Suprapubic skin (tissue), 4 donors: ENCODE measurements around the gene TGFBR3L. TPM values are rescaled to one million over a fixed set of nuclear protein-coding genes. Genes with fewer than 3 reads are reported as not detected.
A peak's percentile ranks its signal among the peaks of the same experiment; 100 is the strongest.

Source experiments
- DNase-seq, 2 donors: peaks; one replicate each; pipeline ENCODE4 v3.0.0-alpha.2; 2019; ENCODE audit warnings: low spot score in 2 of 2
- H3K27ac ChIP-seq: fragments of 200-600 bp; sonication (generic); one replicate; pipeline ENCODE4 v1.5.1; 2019
- H3K27me3 ChIP-seq: fragments of 200-600 bp; sonication (generic); one replicate; pipeline ENCODE4 v1.5.1; 2019
- H3K36me3 ChIP-seq: fragments of 200-600 bp; sonication (generic); one replicate; pipeline ENCODE4 v1.5.1; 2019
- H3K4me1 ChIP-seq: fragments of 200-600 bp; sonication (generic); one replicate; pipeline ENCODE4 v1.5.1; 2019
- H3K4me3 ChIP-seq: fragments of 200-600 bp; sonication (generic); one replicate; pipeline ENCODE4 v1.5.1; 2019; ENCODE audit warnings: mild to moderate bottlenecking
- H3K9me3 ChIP-seq: fragments of 200-600 bp; sonication (generic); one replicate; pipeline ENCODE4 v1.5.1; 2019
- EP300 ChIP-seq: sonication (generic); formaldehyde crosslinking; IDR thresholded peaks from one replicate; pipeline ENCODE4 v1.6.1; 2017; ENCODE audit warnings: antibody characterized with exemption
- POLR2A ChIP-seq, 2 donors: fragments of 450-650 bp; IDR thresholded peaks; one replicate each; pipeline ENCODE4 v1.6.1; 2017; ENCODE audit warnings: antibody characterized with exemption in 2 of 2, mild to moderate bottlenecking in 2 of 2, moderate library complexity in 2 of 2
- POLR2AphosphoS5 ChIP-seq, 3 donors: sonication (generic); formaldehyde crosslinking; IDR thresholded peaks; one replicate each; pipeline ENCODE4 v1.6.1; 2017; ENCODE audit warnings: antibody characterized with exemption in 3 of 3
- WGBS: methylation state at CpG from one replicate; pipeline ENCODE4 v1.1.5; 2018; 5-methylcytosine and 5-hydroxymethylcytosine counted together
- total RNA-seq, 4 donors: library from RNA; depleted of rRNA; stranded (reverse); fragments of >200 nt; gene quantifications; one replicate each; pipeline ENCODE4 v1.1.0, GENCODE V29; 2016
- TF ChIP-seq, protein P1 (sequence below), 2 donors: fragments of 200-600 bp in 1 of 2; fragments of 450-650 bp in 1 of 2; sonication (generic) in 1 of 2; IDR thresholded peaks; one replicate each; pipeline ENCODE4 v1.5.1; 2016 to 2019; ENCODE audit warnings: antibody characterized with exemption in 2 of 2, mild to moderate bottlenecking in 1 of 2, moderate library complexity in 1 of 2

The TGFBR3L gene
- total RNA-seq, 4 donors from 2014 or later: not detected

GRCh38 chr19:7905859-7906258 is 8.8 kb upstream of the TGFBR3L start:
- peaks cover 26% of the 10 kb centered on the region for H3K36me3 ChIP-seq
- no peak overlapping the region for H3K27ac ChIP-seq
- peak in 1 of 2 donors; percentile 66 for DNase-seq
- 91% methylated on average over 10 of the region's 10 CpGs for WGBS
- TF ChIP-seq POLR2A (IDR thresholded peaks at IDR 0.05) (no peak), EP300 (no peak), POLR2AphosphoS5 (IDR thresholded peaks at IDR 0.05) (no peak)
- TF ChIP-seq, protein P1, sequence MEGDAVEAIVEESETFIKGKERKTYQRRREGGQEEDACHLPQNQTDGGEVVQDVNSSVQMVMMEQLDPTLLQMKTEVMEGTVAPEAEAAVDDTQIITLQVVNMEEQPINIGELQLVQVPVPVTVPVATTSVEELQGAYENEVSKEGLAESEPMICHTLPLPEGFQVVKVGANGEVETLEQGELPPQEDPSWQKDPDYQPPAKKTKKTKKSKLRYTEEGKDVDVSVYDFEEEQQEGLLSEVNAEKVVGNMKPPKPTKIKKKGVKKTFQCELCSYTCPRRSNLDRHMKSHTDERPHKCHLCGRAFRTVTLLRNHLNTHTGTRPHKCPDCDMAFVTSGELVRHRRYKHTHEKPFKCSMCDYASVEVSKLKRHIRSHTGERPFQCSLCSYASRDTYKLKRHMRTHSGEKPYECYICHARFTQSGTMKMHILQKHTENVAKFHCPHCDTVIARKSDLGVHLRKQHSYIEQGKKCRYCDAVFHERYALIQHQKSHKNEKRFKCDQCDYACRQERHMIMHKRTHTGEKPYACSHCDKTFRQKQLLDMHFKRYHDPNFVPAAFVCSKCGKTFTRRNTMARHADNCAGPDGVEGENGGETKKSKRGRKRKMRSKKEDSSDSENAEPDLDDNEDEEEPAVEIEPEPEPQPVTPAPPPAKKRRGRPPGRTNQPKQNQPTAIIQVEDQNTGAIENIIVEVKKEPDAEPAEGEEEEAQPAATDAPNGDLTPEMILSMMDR (IDR thresholded peaks at IDR 0.05): no peak
- H3K9me3 ChIP-seq: no peaks in the 10 kb centered on the region
- no peaks in the 10 kb centered on the region for H3K27me3 ChIP-seq
- no peak overlapping the region for H3K4me3 ChIP-seq
- H3K4me1 ChIP-seq: peaks cover 68% of the 10 kb centered on the region

- H3K27me3 ChIP-seq: no peaks in the 10 kb centered on the region
- H3K4me1 ChIP-seq: peaks cover 65% of the 10 kb centered on the region
- H3K36me3 ChIP-seq: peaks cover 39% of the 10 kb centered on the region
- TF ChIP-seq, protein P1 (IDR thresholded peaks at IDR 0.05): no peak
- no peak for TF ChIP-seq POLR2A (IDR thresholded peaks at IDR 0.05)
- TF ChIP-seq EP300: no peak
- no peak for TF ChIP-seq POLR2AphosphoS5 (IDR thresholded peaks at IDR 0.05)
- no peak overlapping the region for H3K27ac ChIP-seq
- no peak overlapping the region for H3K4me3 ChIP-seq
- peak in 1 of 2 donors; percentile 63 for DNase-seq
- no peaks in the 10 kb centered on the region for H3K9me3 ChIP-seq
- WGBS: 59% methylated on average over 19 of the region's 19 CpGs
Observed at GRCh38 chr19:7907122-7907521, 7.5 kb upstream of the TGFBR3L start.

GRCh38 chr19:7907544-7907943 is 7.1 kb upstream of the TGFBR3L start:
- Histone ChIP-seq H3K36me3 (peaks cover 43% of the 10 kb centered on the region), H3K4me3 (no peak overlapping the region), H3K9me3 (no peaks in the 10 kb centered on the region), H3K4me1 (peaks cover 61% of the 10 kb centered on the region), H3K27ac (no peak overlapping the region), H3K27me3 (no peaks in the 10 kb centered on the region)
- TF ChIP-seq, protein P1 (IDR thresholded peaks at IDR 0.05): no peak
- no peak for TF ChIP-seq POLR2A (IDR thresholded peaks at IDR 0.05)
- TF ChIP-seq EP300: no peak
- no peak for TF ChIP-seq POLR2AphosphoS5 (IDR thresholded peaks at IDR 0.05)
- 84% methylated on average over 11 of the region's 11 CpGs for WGBS
- no peak for DNase-seq

GRCh38 chr19:7908078-7908699 is 6.4 kb upstream of the TGFBR3L start:
- no peak for TF ChIP-seq POLR2A (IDR thresholded peaks at IDR 0.05)
- no peak for TF ChIP-seq POLR2AphosphoS5 (IDR thresholded peaks at IDR 0.05)
- Histone ChIP-seq H3K27ac (no peak overlapping the region), H3K4me1 (peaks cover 55% of the 10 kb centered on the region), H3K9me3 (no peaks in the 10 kb centered on the region), H3K4me3 (no peak overlapping the region), H3K27me3 (no peaks in the 10 kb centered on the region), H3K36me3 (peaks cover 49% of the 10 kb centered on the region)
- WGBS: 79% methylated on average over 14 of the region's 14 CpGs
- no peak for DNase-seq

GRCh38 chr19:7908742-7909461 is 5.7 kb upstream of the TGFBR3L start:
- WGBS: 75% methylated on average over 11 of the region's 19 CpGs
- no peak overlapping the region for H3K4me3 ChIP-seq
- no peaks in the 10 kb centered on the region for H3K27me3 ChIP-seq
- DNase-seq: peak in 1 of 2 donors; percentile 65
- peaks cover 51% of the 10 kb centered on the region for H3K36me3 ChIP-seq
- H3K27ac ChIP-seq: no peak overlapping the region
- H3K9me3 ChIP-seq: no peaks in the 10 kb centered on the region
- TF ChIP-seq EP300 (no peak), POLR2A (IDR thresholded peaks at IDR 0.05) (no peak), POLR2AphosphoS5 (IDR thresholded peaks at IDR 0.05) (no peak)
- TF ChIP-seq, protein P1 (IDR thresholded peaks at IDR 0.05): no peak
- peaks cover 54% of the 10 kb centered on the region for H3K4me1 ChIP-seq
